Activated naive CD8-positive, alpha-beta T cell (primary cell): Measurements from ENCODE around the gene CHN2.
"Not testable (repeated sequence)": the region's sequence is repeated elsewhere in the genome, so short reads cannot be mapped to it uniquely, and the experiment has no call there.

Source experiments
- H3K27ac Mint-ChIP-seq: one replicate; pipeline ENCODE4 v1.8.0; 2021; ENCODE audit warnings: mixed read lengths
- H3K27me3 Mint-ChIP-seq: one replicate; pipeline ENCODE4 v1.8.0; 2021; ENCODE audit warnings: mixed read lengths
- H3K36me3 Mint-ChIP-seq: one replicate; pipeline ENCODE4 v1.8.0; 2021; ENCODE audit warnings: mixed read lengths
- H3K4me1 Mint-ChIP-seq: one replicate; pipeline ENCODE4 v1.8.0; 2021; ENCODE audit warnings: low read depth, mixed read lengths
- H3K4me3 Mint-ChIP-seq: one replicate; pipeline ENCODE4 v1.8.0; 2021; ENCODE audit warnings: mild to moderate bottlenecking, mixed read lengths
- H3K9me3 Mint-ChIP-seq: one replicate; pipeline ENCODE4 v1.8.0; 2021; ENCODE audit warnings: low read depth, mixed read lengths

CHN2 gene

GRCh38 chr7:29248713-29249382, 54.3 kb downstream of the CHN2 start:
- Mint-ChIP-seq H3K36me3 (no peaks in the 10 kb centered on the region), H3K9me3 (no peaks in the 10 kb centered on the region), H3K4me1 (peaks cover 10% of the 10 kb centered on the region), H3K27ac (no peak overlapping the region), H3K27me3 (no peaks in the 10 kb centered on the region), H3K4me3 (no peak overlapping the region)

- Mint-ChIP-seq H3K27ac (no peak overlapping the region), H3K27me3 (no peaks in the 10 kb centered on the region), H3K4me3 (no peak overlapping the region), H3K9me3 (no peaks in the 10 kb centered on the region), H3K4me1 (peaks cover 5% of the 10 kb centered on the region), H3K36me3 (no peaks in the 10 kb centered on the region)
These were observed 54.8 kb downstream of the CHN2 start for GRCh38 chr7:29249383-29249750.

GRCh38 chr7:29249860-29250259, 55.3 kb downstream of the CHN2 start:
- Mint-ChIP-seq H3K4me3 (no peak overlapping the region), H3K9me3 (no peaks in the 10 kb centered on the region), H3K4me1 (no peaks in the 10 kb centered on the region), H3K36me3 (no peaks in the 10 kb centered on the region), H3K27ac (no peak overlapping the region), H3K27me3 (no peaks in the 10 kb centered on the region)

GRCh38 chr7:29253225-29253624, 58.6 kb downstream of the CHN2 start:
- no peaks in the 10 kb centered on the region for H3K4me1 Mint-ChIP-seq
- no peaks in the 10 kb centered on the region for H3K36me3 Mint-ChIP-seq
- no peaks in the 10 kb centered on the region for H3K27me3 Mint-ChIP-seq
- H3K4me3 Mint-ChIP-seq = no peak overlapping the region
- no peaks in the 10 kb centered on the region for H3K9me3 Mint-ChIP-seq
- no peak overlapping the region for H3K27ac Mint-ChIP-seq

DNA sequence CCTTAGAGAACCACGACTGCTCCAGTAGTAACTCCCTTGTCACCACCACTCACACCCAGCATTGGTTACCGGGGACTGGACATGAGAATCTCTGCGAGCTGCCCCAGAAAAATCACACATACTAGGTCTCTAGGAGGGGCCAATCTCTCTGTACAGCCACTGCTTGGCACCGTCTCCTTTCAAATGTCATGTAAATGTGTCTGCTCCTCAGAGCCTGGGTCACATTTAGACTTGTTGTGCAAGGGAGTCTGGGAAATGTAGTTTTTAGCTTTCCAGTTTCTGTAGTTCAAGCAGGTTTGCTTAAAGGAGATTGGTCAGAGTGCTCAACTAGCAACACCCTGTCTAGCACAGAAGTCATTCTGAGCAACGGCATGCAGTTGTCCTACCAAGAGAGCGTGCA, 60.0 kb downstream of the CHN2 start:
- Mint-ChIP-seq H3K4me1 (no peaks in the 10 kb centered on the region), H3K27ac (no peak overlapping the region), H3K27me3 (no peaks in the 10 kb centered on the region), H3K4me3 (no peak overlapping the region), H3K36me3 (no peaks in the 10 kb centered on the region), H3K9me3 (no peaks in the 10 kb centered on the region)

- no peak overlapping the region for H3K4me3 Mint-ChIP-seq
- no peaks in the 10 kb centered on the region for H3K4me1 Mint-ChIP-seq
- H3K36me3 Mint-ChIP-seq = no peaks in the 10 kb centered on the region
- no peaks in the 10 kb centered on the region for H3K9me3 Mint-ChIP-seq
- H3K27ac Mint-ChIP-seq = no peak overlapping the region
- H3K27me3 Mint-ChIP-seq = no peaks in the 10 kb centered on the region
These were observed 60.8 kb downstream of the CHN2 start for GRCh38 chr7:29255199-29255878.

DNA sequence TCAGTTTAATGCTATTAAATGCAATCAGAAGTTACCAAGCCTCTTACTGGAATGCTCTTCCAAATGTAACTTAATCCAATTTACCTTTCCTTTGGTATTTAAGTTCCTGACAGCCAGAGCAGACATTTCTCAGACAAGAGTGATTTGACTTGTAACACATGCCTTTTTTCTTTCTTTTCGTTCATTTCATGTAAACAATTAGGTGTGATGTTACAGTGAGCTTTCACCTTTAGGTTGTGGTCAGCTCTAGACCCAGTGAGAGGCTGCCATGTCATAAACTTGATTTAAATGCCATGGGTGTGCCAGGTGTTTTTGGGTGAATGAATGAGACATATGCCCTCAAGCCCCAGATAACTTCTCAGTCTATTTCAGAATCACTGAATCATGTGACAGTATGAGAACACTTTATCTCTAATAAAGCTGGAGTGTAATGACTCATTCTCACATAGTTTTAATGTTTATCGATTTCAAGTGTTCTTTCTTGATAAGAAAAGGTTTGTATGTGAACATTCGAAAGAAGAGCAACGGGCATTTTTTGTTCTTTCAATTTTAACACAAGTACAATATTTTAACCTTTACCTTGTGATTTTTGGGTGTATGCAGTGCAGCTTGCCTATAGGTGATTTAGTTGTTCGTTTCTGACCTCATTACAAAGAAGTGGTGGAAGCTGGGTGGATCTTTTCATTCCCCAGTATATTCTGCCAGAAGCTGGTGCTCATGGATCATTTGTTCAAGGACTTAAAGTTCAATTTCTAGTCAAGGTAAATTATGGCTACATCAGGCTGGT, 61.5 kb downstream of the CHN2 start:
- no peaks in the 10 kb centered on the region for H3K4me1 Mint-ChIP-seq
- no peak overlapping the region for H3K27ac Mint-ChIP-seq
- H3K9me3 Mint-ChIP-seq = no peaks in the 10 kb centered on the region
- H3K27me3 Mint-ChIP-seq = no peaks in the 10 kb centered on the region
- H3K4me3 Mint-ChIP-seq = no peak overlapping the region
- H3K36me3 Mint-ChIP-seq = no peaks in the 10 kb centered on the region

- no peaks in the 10 kb centered on the region for H3K9me3 Mint-ChIP-seq
- no peaks in the 10 kb centered on the region for H3K36me3 Mint-ChIP-seq
- no peaks in the 10 kb centered on the region for H3K27me3 Mint-ChIP-seq
- no peaks in the 10 kb centered on the region for H3K4me1 Mint-ChIP-seq
- H3K27ac Mint-ChIP-seq = no peak overlapping the region
- no peak overlapping the region for H3K4me3 Mint-ChIP-seq
These were observed 62.1 kb downstream of the CHN2 start for GRCh38 chr7:29256693-29257002.

GRCh38 chr7:29258951-29259350, 64.4 kb downstream of the CHN2 start:
- no peak overlapping the region for H3K27ac Mint-ChIP-seq
- H3K9me3 Mint-ChIP-seq = no peaks in the 10 kb centered on the region
- H3K27me3 Mint-ChIP-seq = no peaks in the 10 kb centered on the region
- no peaks in the 10 kb centered on the region for H3K4me1 Mint-ChIP-seq
- no peaks in the 10 kb centered on the region for H3K36me3 Mint-ChIP-seq
- no peak overlapping the region for H3K4me3 Mint-ChIP-seq

- H3K36me3 Mint-ChIP-seq = peaks cover 2% of the 10 kb centered on the region
- H3K9me3 Mint-ChIP-seq = no peaks in the 10 kb centered on the region
- H3K27ac Mint-ChIP-seq = no peak overlapping the region
- H3K4me3 Mint-ChIP-seq = no peak overlapping the region
- peaks cover 2% of the 10 kb centered on the region for H3K4me1 Mint-ChIP-seq
- no peaks in the 10 kb centered on the region for H3K27me3 Mint-ChIP-seq
These were observed 67.8 kb downstream of the CHN2 start for GRCh38 chr7:29262191-29262917.

DNA sequence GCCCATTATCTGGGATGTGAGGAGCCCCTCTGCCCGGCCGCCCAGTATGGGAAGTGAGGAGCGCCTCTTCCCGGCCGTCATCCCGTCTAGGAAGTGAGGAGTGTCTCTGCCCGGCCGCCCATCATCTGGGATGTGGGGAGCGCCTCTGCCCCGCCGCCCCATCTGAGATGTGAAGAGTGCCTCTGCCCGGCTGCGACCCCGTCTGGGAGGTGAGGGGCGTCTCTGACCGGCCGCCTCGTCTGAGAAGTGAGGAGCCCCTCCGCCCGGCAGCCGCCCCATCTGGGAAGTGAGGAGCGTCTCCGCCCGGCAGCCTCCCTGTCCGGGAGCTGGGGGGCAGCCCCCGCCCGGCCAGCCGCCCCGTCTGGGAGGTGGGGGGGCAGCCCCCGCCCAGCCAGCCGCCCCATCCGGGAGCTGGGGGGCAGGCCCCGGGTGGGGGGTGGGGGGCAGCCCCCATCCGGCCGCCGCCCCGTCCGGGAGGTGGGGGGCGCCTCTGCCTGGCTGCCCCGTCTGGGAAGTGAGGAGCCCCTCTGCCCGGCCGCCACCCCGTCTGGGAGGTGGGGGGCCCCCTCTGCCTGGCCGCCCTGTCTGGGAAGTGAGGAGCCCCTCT, 69.1 kb downstream of the CHN2 start:
- not testable (repeated sequence) for H3K4me3 Mint-ChIP-seq, H3K4me1 Mint-ChIP-seq, H3K27ac Mint-ChIP-seq, H3K36me3 Mint-ChIP-seq, H3K9me3 Mint-ChIP-seq, H3K27me3 Mint-ChIP-seq

DNA sequence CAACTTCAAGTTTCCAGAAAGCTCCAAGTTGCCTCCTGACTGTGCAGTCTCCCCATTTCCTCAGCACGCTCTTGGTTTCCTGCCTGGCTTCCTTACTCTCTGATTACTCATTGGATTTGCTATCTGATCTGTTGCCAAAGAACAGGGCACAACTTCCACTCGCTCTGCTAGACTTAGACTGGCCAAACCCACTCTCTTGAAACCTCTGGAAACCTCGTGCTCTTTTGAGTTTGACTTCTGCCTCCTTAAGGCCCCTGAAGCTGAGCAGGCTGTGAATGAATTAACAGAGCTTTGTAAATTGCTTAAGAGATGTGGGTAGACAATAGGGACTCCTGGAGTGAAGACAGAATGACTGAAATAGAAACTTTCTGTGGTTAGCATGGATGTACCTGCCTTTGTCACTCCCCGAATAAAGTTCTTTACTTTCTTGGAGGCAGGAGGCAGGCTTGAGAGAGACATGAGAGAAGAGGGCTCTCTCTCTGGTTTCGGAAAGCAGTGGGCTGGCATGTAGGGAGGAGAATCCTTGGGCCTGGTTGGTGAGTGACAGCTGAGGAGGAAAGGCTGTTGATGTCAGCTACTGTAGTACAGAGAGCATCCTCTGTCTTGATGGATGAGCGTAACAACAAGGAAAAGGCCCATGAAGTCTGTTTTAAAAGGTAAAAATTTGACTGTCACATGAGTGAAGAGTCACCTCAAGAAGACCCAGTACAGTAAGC, 70.8 kb downstream of the CHN2 start:
- Mint-ChIP-seq H3K4me3 (no peak overlapping the region), H3K27ac (no peak overlapping the region), H3K9me3 (no peaks in the 10 kb centered on the region), H3K36me3 (peaks cover 5% of the 10 kb centered on the region), H3K4me1 (peaks cover 2% of the 10 kb centered on the region), H3K27me3 (no peaks in the 10 kb centered on the region)

DNA sequence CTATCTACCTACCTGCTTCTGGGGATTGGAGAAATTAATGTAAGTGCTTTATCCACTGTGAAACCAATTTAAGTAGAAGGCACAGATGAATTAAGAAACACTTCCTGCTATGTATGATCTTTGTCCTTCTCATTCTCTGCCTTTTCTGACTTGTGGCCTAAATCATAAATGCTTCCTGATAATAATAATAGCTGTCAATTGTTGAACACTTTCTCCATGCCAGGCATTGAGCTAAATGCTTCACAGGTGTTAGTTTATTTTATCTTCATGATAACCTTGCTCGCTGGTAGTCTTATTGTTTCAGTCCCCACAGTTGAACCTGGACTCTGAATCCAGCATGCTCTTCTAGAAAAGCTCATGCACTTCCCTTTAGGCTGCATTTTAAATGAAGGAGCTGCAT, 75.4 kb downstream of the CHN2 start:
- Mint-ChIP-seq H3K4me3 (no peak overlapping the region), H3K9me3 (no peaks in the 10 kb centered on the region), H3K36me3 (peaks cover 5% of the 10 kb centered on the region), H3K27me3 (no peaks in the 10 kb centered on the region), H3K27ac (no peak overlapping the region), H3K4me1 (peaks cover 5% of the 10 kb centered on the region)

- Mint-ChIP-seq H3K4me3 (no peak overlapping the region), H3K27ac (no peak overlapping the region), H3K4me1 (peaks cover 3% of the 10 kb centered on the region)
These were observed 76.2 kb downstream of the CHN2 start for GRCh38 chr7:29270594-29271318.

More at GRCh38 chr7:29270594-29271318, 76.2 kb downstream of the CHN2 start:
- H3K9me3 Mint-ChIP-seq = no peaks in the 10 kb centered on the region
- peaks cover 3% of the 10 kb centered on the region for H3K36me3 Mint-ChIP-seq
- no peaks in the 10 kb centered on the region for H3K27me3 Mint-ChIP-seq
